Measurements from ENCODE around the gene MAPK10.

Gene MAPK10

GRCh38 chr4:86376850-86377249, 17.0 kb upstream of the MAPK10 start:
- TF ChIP-seq ZBTB7A (IDR thresholded peaks at IDR 0.05; ENCODE audit: low read depth) = no peak
- no peak for TF ChIP-seq CEBPB (IDR thresholded peaks at IDR 0.05)

DNA sequence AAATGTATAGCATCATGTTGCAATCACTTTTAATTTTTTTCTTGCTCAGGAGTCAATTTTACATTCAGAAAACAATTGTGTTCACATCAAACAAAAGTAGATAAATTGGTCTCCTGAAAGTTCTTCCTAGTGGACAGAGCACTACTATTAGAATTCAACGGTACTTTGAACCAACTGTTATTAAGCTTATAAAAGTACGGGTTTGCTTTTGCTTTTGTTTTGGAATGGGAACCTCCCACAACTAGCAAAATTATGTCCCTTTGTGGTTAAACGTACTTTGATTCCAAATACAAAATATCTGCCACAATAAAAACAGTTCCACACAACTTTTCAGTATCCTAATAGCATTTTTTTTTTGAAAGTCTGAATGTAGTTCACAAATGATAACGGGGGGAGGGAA, 8.6 kb upstream of the MAPK10 start:
- TF ChIP-seq, protein P1, sequence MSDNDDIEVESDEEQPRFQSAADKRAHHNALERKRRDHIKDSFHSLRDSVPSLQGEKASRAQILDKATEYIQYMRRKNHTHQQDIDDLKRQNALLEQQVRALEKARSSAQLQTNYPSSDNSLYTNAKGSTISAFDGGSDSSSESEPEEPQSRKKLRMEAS (IDR thresholded peaks at IDR 0.05) = no peak
- no peak for TF ChIP-seq YY1 (IDR thresholded peaks at IDR 0.05; ENCODE audit: low read depth)
- TF ChIP-seq NFIC (IDR thresholded peaks at IDR 0.05) = no peak
- TF ChIP-seq ZBTB7A (IDR thresholded peaks at IDR 0.05; ENCODE audit: low read depth) = no peak
- no peak for TF ChIP-seq EGR1 (IDR thresholded peaks at IDR 0.05)
- TF ChIP-seq FOXM1 (IDR thresholded peaks at IDR 0.05; ENCODE audit: borderline replicate concordance, low read depth) = no peak

GRCh38 chr4:86367577-86367976, 7.7 kb upstream of the MAPK10 start:
- no peak for TF ChIP-seq RAD21 (IDR thresholded peaks at IDR 0.05; ENCODE audit: low read depth)
- no peak for TF ChIP-seq NFIC (IDR thresholded peaks at IDR 0.05)
- no peak for TF ChIP-seq EP300 (IDR thresholded peaks at IDR 0.05; ENCODE audit: borderline replicate concordance)
- TF ChIP-seq, protein P2, sequence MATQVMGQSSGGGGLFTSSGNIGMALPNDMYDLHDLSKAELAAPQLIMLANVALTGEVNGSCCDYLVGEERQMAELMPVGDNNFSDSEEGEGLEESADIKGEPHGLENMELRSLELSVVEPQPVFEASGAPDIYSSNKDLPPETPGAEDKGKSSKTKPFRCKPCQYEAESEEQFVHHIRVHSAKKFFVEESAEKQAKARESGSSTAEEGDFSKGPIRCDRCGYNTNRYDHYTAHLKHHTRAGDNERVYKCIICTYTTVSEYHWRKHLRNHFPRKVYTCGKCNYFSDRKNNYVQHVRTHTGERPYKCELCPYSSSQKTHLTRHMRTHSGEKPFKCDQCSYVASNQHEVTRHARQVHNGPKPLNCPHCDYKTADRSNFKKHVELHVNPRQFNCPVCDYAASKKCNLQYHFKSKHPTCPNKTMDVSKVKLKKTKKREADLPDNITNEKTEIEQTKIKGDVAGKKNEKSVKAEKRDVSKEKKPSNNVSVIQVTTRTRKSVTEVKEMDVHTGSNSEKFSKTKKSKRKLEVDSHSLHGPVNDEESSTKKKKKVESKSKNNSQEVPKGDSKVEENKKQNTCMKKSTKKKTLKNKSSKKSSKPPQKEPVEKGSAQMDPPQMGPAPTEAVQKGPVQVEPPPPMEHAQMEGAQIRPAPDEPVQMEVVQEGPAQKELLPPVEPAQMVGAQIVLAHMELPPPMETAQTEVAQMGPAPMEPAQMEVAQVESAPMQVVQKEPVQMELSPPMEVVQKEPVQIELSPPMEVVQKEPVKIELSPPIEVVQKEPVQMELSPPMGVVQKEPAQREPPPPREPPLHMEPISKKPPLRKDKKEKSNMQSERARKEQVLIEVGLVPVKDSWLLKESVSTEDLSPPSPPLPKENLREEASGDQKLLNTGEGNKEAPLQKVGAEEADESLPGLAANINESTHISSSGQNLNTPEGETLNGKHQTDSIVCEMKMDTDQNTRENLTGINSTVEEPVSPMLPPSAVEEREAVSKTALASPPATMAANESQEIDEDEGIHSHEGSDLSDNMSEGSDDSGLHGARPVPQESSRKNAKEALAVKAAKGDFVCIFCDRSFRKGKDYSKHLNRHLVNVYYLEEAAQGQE (IDR thresholded peaks at IDR 0.05; ENCODE audit: low read depth) = no peak
- TF ChIP-seq USF1 (IDR thresholded peaks at IDR 0.05) = no peak
- TF ChIP-seq TCF12 (IDR thresholded peaks at IDR 0.05; ENCODE audit: low read depth) = no peak
- no peak for TF ChIP-seq FOXM1 (IDR thresholded peaks at IDR 0.05; ENCODE audit: borderline replicate concordance, low read depth)
- no peak for TF ChIP-seq CREB1 (IDR thresholded peaks at IDR 0.05; ENCODE audit: low read depth)
- no peak for TF ChIP-seq EGR1 (IDR thresholded peaks at IDR 0.05)
- no peak for TF ChIP-seq YY1 (IDR thresholded peaks at IDR 0.05; ENCODE audit: low read depth)
- no peak for TF ChIP-seq TAF1 (IDR thresholded peaks at IDR 0.05; ENCODE audit: low read depth)

DNA sequence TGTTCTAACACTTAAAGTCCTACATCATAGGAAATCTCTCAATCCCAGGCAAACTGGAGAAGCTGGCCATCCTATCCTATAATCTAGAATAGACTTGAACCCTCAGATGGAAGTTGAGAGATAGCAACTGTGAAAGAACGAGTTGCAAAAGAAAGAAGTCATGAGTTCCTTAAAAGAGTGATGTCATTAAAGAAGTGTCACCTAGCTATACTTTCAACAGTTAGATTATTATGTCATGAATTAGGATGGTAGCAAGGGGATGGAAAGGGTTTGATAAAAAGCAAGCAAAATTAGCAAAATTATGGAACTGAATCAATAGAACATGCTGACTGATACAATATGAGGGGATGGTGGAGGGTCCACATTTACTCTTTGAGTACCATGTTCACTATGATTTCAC, 7.1 kb upstream of the MAPK10 start:
- TF ChIP-seq TCF12 (IDR thresholded peaks at IDR 0.05; ENCODE audit: low read depth) (no peak), CREB1 (IDR thresholded peaks at IDR 0.05; ENCODE audit: low read depth) (no peak), EGR1 (IDR thresholded peaks at IDR 0.05) (no peak), RAD21 (IDR thresholded peaks at IDR 0.05; ENCODE audit: low read depth) (no peak), YY1 (IDR thresholded peaks at IDR 0.05; ENCODE audit: low read depth) (no peak), NFIC (IDR thresholded peaks at IDR 0.05) (no peak), EP300 (IDR thresholded peaks at IDR 0.05; ENCODE audit: borderline replicate concordance) (no peak), CEBPB (IDR thresholded peaks at IDR 0.05) (no peak), TAF1 (IDR thresholded peaks at IDR 0.05; ENCODE audit: low read depth) (no peak), TEAD4 (IDR thresholded peaks at IDR 0.05) (no peak)
- TF ChIP-seq, protein P1 (IDR thresholded peaks at IDR 0.05) = no peak
- TF ChIP-seq, protein P2 (IDR thresholded peaks at IDR 0.05; ENCODE audit: low read depth) = no peak

- no peak for TF ChIP-seq CEBPB (IDR thresholded peaks at IDR 0.05)
- TF ChIP-seq, protein P1 (IDR thresholded peaks at IDR 0.05) = no peak
- no peak for TF ChIP-seq FOXM1 (IDR thresholded peaks at IDR 0.05; ENCODE audit: borderline replicate concordance, low read depth)
- no peak for TF ChIP-seq RAD21 (IDR thresholded peaks at IDR 0.05; ENCODE audit: low read depth)
- TF ChIP-seq, protein P2 (IDR thresholded peaks at IDR 0.05; ENCODE audit: low read depth) = no peak
- no peak for TF ChIP-seq CREB1 (IDR thresholded peaks at IDR 0.05; ENCODE audit: low read depth)
- no peak for TF ChIP-seq USF1 (IDR thresholded peaks at IDR 0.05)
- no peak for TF ChIP-seq YY1 (IDR thresholded peaks at IDR 0.05; ENCODE audit: low read depth)
- TF ChIP-seq EP300 (IDR thresholded peaks at IDR 0.05; ENCODE audit: borderline replicate concordance) = no peak
- TF ChIP-seq ZBTB7A (IDR thresholded peaks at IDR 0.05; ENCODE audit: low read depth) = no peak
- no peak for TF ChIP-seq TAF1 (IDR thresholded peaks at IDR 0.05; ENCODE audit: low read depth)
- TF ChIP-seq TEAD4 (IDR thresholded peaks at IDR 0.05) = no peak
- no peak for TF ChIP-seq NFIC (IDR thresholded peaks at IDR 0.05)
- no peak for TF ChIP-seq EGR1 (IDR thresholded peaks at IDR 0.05)
- no peak for TF ChIP-seq TCF12 (IDR thresholded peaks at IDR 0.05; ENCODE audit: low read depth)
Measured at GRCh38 chr4:86362510-86362909, 2.7 kb upstream of the MAPK10 start.

Data from Ishikawa (cell line).